GM18508 (cell line): ENCODE results near the gene SYNE1.
"Not testable (repeated sequence)": the region's sequence is repeated elsewhere in the genome, so short reads cannot be mapped to it uniquely, and the experiment has no call there.

Source experiments
- ATAC-seq: cut with Tn5 transposase; IDR thresholded peaks from one replicate; pipeline ENCODE4 v1.9.1; 2021; ENCODE audit warnings: moderate number of reproducible peaks; ENCODE audit not compliant: insufficient read depth, unreplicated experiment

Gene SYNE1

GRCh38 chr6:152571089-152571488 lies 66.1 kb downstream of the SYNE1 start:
- ATAC-seq = no peak

- ATAC-seq = no peak
Measured at GRCh38 chr6:152566103-152566875, 70.9 kb downstream of the SYNE1 start.

GRCh38 chr6:152563177-152563576 lies 74.0 kb downstream of the SYNE1 start:
- ATAC-seq = no peak

GRCh38 chr6:152558798-152559197 lies 78.4 kb downstream of the SYNE1 start:
- not testable (repeated sequence) for ATAC-seq

- no peak for ATAC-seq
Measured at GRCh38 chr6:152557502-152557901, 79.7 kb downstream of the SYNE1 start.

- no peak for ATAC-seq
Measured at GRCh38 chr6:152554851-152555250, 82.3 kb downstream of the SYNE1 start.

GRCh38 chr6:152552616-152553209 lies 84.4 kb downstream of the SYNE1 start:
- peak; percentile 92 for ATAC-seq

GRCh38 chr6:152543519-152543918 lies 93.6 kb downstream of the SYNE1 start:
- no peak for ATAC-seq

- ATAC-seq = no peak
Measured at GRCh38 chr6:152540381-152540780, 96.8 kb downstream of the SYNE1 start.

- ATAC-seq = no peak
Measured at GRCh38 chr6:152534541-152534940, 102.6 kb downstream of the SYNE1 start.

- no peak for ATAC-seq
Measured at GRCh38 chr6:152532556-152533422, 104.4 kb downstream of the SYNE1 start.

- ATAC-seq = no peak
Measured at GRCh38 chr6:152531659-152532058, 105.5 kb downstream of the SYNE1 start.

- ATAC-seq = no peak
Measured at GRCh38 chr6:152529369-152529768, 107.8 kb downstream of the SYNE1 start.

- ATAC-seq = not testable (repeated sequence)
Measured at GRCh38 chr6:152514120-152514519, 123.0 kb downstream of the SYNE1 start.

GRCh38 chr6:152509916-152510315 lies 127.2 kb downstream of the SYNE1 start:
- no peak for ATAC-seq

GRCh38 chr6:152508477-152508876 lies 128.7 kb downstream of the SYNE1 start:
- ATAC-seq = no peak

GRCh38 chr6:152503546-152503945 lies 133.6 kb downstream of the SYNE1 start:
- ATAC-seq = no peak

GRCh38 chr6:152502421-152503188 lies 134.6 kb downstream of the SYNE1 start:
- no peak for ATAC-seq

- ATAC-seq = no peak
Measured at GRCh38 chr6:152499931-152500330, 137.2 kb downstream of the SYNE1 start.

GRCh38 chr6:152496731-152497130 lies 140.4 kb downstream of the SYNE1 start:
- no peak for ATAC-seq
